Adrenal gland (tissue), 12 donors: ENCODE measurements around the gene SCCPDH. TPM values are rescaled to one million over a fixed set of nuclear protein-coding genes. Genes with fewer than 3 reads are reported as not detected.

Experiments
- DNase-seq, 7 donors: peaks; one replicate each; pipeline ENCODE4 v3.0.0-alpha.2; 2019 to 2020
- H3K27ac ChIP-seq, 5 donors: fragments of 200-600 bp; sonication (generic) in 4 of 5; 1 replicate in 3 of 5; 2 replicates in 2 of 5; pipeline versions ENCODE4 v1.5.1 to v1.8.0; 2016 to 2020; ENCODE audit warnings: mild to moderate bottlenecking in 1 of 5
- H3K27me3 ChIP-seq: fragments of 200-600 bp; 2 replicates; pipeline ENCODE4 v1.8.0; 2021
- H3K36me3 ChIP-seq, 2 donors: fragments of 200-600 bp; replicated peaks in 1 of 2; 1 replicate in 1 of 2; 2 replicates in 1 of 2; pipeline versions ENCODE4 v1.5.1 to v1.8.0; 2018 to 2022
- H3K4me1 ChIP-seq, 2 donors: fragments of 200-600 bp; replicated peaks in 1 of 2; 1 replicate in 1 of 2; 2 replicates in 1 of 2; pipeline versions ENCODE4 v1.5.1 to v1.8.0; 2018 to 2021
- H3K4me3 ChIP-seq, 4 donors: fragments of 200-600 bp; sonication (generic) in 3 of 4; one replicate each; pipeline ENCODE4 v1.5.1; 2016 to 2018
- H3K9me3 ChIP-seq, 3 donors: fragments of 200-600 bp; sonication (generic) in 1 of 3; replicated peaks in 1 of 3; 1 replicate in 2 of 3; 2 replicates in 1 of 3; pipeline versions ENCODE4 v1.5.1 to v1.8.0; 2016 to 2021
- CTCF ChIP-seq, 6 experiments: fragments of 450-650 bp in 4 of 6; fragments of 200-600 bp in 2 of 6; sonication (generic) in 1 of 6; IDR thresholded peaks; 1 replicate in 5 of 6; 2 replicates in 1 of 6; pipeline versions ENCODE4 v1.5.1 to v1.8.0; 2016 to 2021; ENCODE audit warnings: antibody characterized with exemption in 6 of 6, mild to moderate bottlenecking in 2 of 6, moderate library complexity in 1 of 6
- POLR2A ChIP-seq, 2 donors: fragments of 450-650 bp; IDR thresholded peaks; one replicate each; pipeline ENCODE4 v1.6.1; 2017; ENCODE audit warnings: antibody characterized with exemption in 2 of 2, mild to moderate bottlenecking in 2 of 2, moderate library complexity in 1 of 2
- WGBS, 4 donors: extraction: QIAGEN DNeasy Blood & Tissue Kit in 2 of 4; methylation state at CpG; one replicate each; pipeline versions ENCODE4 v1.1.5 to v1.1.7; 2013 to 2017; 5-methylcytosine and 5-hydroxymethylcytosine counted together
- intact Hi-C, 2 donors: fragments of 100-400 bp; cut with DNase I; formaldehyde crosslinking; loops; one replicate each; pipeline versions ENCODE4 v1.14.1 to v1.15.0; 2022 to 2023
- polyA plus RNA-seq, 3 donors: library from polyadenylated mRNA; stranded (reverse); fragments of 200-250 nt in 2 of 3; fragments of 350-450 nt in 1 of 3; fragmentation: Illumina TruSeq in 1 of 3; extraction: RNeasy Lipid Tissue Mini Kit (QIAGEN cat#74804) in 1 of 3; gene quantifications; one replicate each; pipeline ENCODE4 v1.2.3, GENCODE V29; 2013 to 2014
- total RNA-seq, 9 donors: library from RNA; depleted of rRNA in 4 of 9; stranded (reverse); fragments of >200 nt in 4 of 9; fragments of 120-200 nt in 1 of 9; fragmentation: NEBNext Ultra II Directional in 1 of 9; extraction: Animal tissue kit (Norgen Biotek cat#: 25700) in 1 of 9; gene quantifications; one replicate each; pipeline versions ENCODE4 v1.1.0 to v1.2.4, GENCODE V29; 2013 to 2023
- donor health status: healthy with polysubstance abuse.
- donor health status: Bipolar disorder and iron deficiency.
- donor health status: DM: yes; HTN: yes; CAD: no.
- donor health status: DM: no; HTN: no; CAD: no.
- donor health status: DM: no; HTN: no; CAD: no.
- donor health status: DM: yes; HTN: yes; CAD: no.

SCCPDH gene
- total and polyA plus RNA-seq, 12 donors, result 12.0 to 180 (median 60.7) TPM

DNA sequence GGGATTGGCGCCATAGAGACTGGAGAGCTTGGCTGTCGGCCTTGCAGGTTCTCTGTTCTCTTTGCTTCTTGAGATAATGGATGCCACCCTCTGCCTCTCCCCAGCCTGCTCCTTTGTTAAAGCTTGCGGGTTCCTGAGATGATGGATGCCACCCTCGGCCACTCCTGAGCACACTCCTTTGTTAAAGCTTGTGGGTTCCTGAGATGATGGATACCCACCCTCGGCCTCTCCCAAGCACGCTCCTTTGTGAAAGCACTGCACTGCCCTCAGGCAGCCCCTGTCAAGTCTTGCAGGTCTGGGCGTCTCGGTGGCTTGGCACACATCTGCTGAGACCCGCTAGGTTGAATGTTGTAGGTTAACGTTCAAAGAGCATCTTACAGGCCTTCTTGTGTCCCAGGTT lies 76.5 kb downstream of the SCCPDH start:
- WGBS, 4 donors, result 75 to 88% (median 87%) methylated on average over 8 to 10 of the region's 10 CpGs
- Histone ChIP-seq H3K4me3 (no peak overlapping the region), H3K27ac (no peak overlapping the region), H3K36me3 (no peaks in the 10 kb centered on the region), H3K9me3 (no peaks in the 10 kb centered on the region), H3K4me1 (no peaks in the 10 kb centered on the region), H3K27me3 (no peaks in the 10 kb centered on the region)
- DNase-seq, result no peak
- TF ChIP-seq POLR2A (IDR thresholded peaks at IDR 0.05) (no peak), CTCF (IDR thresholded peaks at IDR 0.05) (no peak)
- intact Hi-C loops, result no loop called here

DNA sequence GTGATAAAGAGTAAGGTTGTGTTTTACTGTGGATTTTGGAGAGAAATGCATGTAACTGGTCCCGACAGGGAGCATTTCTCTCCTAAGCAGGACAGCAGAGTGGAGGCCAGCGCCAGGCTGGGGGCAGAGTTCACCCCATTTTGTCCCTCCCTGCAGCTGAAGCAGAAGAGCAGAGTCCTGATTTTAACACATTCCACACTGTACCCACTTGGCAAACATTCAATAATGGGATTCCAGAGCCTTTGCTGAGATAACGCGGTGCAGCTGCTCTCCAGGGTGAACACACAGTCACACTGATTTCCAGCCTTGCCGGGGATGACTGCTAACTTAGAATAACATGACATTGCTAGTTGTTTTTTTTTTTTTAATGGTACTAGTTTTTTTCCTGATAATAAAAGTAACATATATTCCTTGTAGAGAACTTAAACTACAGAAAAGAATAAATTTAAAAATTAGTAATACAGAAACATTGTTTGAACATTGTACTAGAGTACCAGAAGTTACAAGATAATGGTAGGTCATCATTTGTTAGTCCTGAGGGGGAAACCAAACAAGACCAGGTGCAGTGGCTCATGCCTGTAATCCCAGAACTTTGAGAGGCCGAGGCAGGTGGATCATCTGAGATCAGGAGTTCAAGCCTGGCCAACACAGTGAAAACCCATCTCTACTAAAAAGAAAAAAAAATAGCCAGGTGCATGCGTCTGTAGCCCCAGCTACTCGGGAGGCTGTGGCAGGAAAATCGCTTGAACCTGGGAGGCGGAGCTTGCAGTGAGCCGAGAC lies 77.2 kb downstream of the SCCPDH start:
- no peak overlapping the region for H3K4me3 ChIP-seq
- H3K4me1 ChIP-seq, result no peaks in the 10 kb centered on the region
- H3K36me3 ChIP-seq, result no peaks in the 10 kb centered on the region
- DNase-seq, result no peak
- intact Hi-C loops, result no loop called here
- no peak overlapping the region for H3K27ac ChIP-seq
- no peaks in the 10 kb centered on the region for H3K9me3 ChIP-seq
- 77 to 80% (median 78%) methylated on average over 11 of the region's 11 CpGs for WGBS, 4 donors
- no peaks in the 10 kb centered on the region for H3K27me3 ChIP-seq
- TF ChIP-seq CTCF (IDR thresholded peaks at IDR 0.05) (no peak), POLR2A (IDR thresholded peaks at IDR 0.05) (no peak)

DNA sequence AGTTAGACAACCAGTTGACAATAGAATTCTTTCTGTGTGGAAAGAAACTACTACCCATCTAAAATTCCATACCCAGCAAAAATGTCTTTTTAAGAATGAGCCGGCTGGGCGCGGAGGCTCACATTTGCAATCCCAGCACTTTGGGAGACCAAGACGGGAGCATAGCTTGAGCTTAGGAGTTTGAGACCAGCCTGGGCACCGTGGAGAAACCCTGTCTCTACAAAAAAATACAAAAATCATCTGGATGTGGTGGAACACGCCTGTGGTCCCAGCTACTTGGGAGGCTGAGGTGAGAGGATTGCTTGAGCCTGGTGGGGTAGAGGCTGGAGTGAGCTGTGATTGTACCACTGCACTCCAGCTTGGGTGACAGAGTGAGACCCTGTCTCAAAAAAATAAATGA lies 79.2 kb downstream of the SCCPDH start:
- intact Hi-C loops, result no loop called here
- no peaks in the 10 kb centered on the region for H3K36me3 ChIP-seq
- no peaks in the 10 kb centered on the region for H3K9me3 ChIP-seq
- DNase-seq, result no peak
- no peak for TF ChIP-seq POLR2A (IDR thresholded peaks at IDR 0.05)
- no peak for TF ChIP-seq CTCF (IDR thresholded peaks at IDR 0.05)
- no peaks in the 10 kb centered on the region for H3K27me3 ChIP-seq
- H3K27ac ChIP-seq, result no peak overlapping the region
- H3K4me1 ChIP-seq, result no peaks in the 10 kb centered on the region
- no peak overlapping the region for H3K4me3 ChIP-seq
- whole genome bisulfite sequencing, 4 donors, result 91 to 94% (median 93%) methylated on average over 6 of the region's 6 CpGs

- intact Hi-C loops, result no loop called here
- Histone ChIP-seq H3K27ac (no peak overlapping the region), H3K4me1 (no peaks in the 10 kb centered on the region), H3K27me3 (no peaks in the 10 kb centered on the region), H3K9me3 (no peaks in the 10 kb centered on the region), H3K4me3 (no peak overlapping the region), H3K36me3 (no peaks in the 10 kb centered on the region)
- TF ChIP-seq POLR2A (IDR thresholded peaks at IDR 0.05), result no peak
- TF ChIP-seq CTCF (IDR thresholded peaks at IDR 0.05), result no peak
- 83 to 87% (median 86%) methylated on average over 5 of the region's 5 CpGs for WGBS, 4 donors
- no peak for DNase-seq
These were observed 79.7 kb downstream of the SCCPDH start for GRCh38 chr1:246803883-246804282.
